Measurements from ENCODE around the gene ANO7.

ANO7 gene

DNA sequence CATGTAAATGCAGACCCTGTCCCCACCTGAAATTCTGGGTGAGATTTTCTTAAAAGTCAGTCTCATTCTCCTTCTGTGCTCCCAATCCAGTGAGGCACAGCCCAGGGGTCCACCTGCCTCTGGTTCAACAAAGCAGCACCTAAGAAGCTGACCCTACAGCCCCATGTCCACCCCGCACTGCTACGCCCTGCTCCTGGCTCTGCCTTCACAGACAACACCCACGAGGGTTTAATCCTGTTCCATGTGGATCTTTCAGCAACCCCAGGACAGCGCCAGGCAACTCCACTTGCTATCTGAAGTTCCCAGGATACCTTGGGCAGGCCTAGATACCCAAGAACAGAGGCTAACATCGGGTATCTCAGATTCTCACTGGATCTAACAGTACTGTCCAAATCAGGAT lies 82.1 kb downstream of the ANO7 start:
- Histone ChIP-seq H3K4me1 (ENCODE audit: control insufficient read depth, insufficient read depth, low read length) (peaks cover 34% of the 10 kb centered on the region), H3K9ac (ENCODE audit: low read length) (peak overlapping the region; percentile 78), H3K4me3 (ENCODE audit: low read length) (no peak overlapping the region)

DNA sequence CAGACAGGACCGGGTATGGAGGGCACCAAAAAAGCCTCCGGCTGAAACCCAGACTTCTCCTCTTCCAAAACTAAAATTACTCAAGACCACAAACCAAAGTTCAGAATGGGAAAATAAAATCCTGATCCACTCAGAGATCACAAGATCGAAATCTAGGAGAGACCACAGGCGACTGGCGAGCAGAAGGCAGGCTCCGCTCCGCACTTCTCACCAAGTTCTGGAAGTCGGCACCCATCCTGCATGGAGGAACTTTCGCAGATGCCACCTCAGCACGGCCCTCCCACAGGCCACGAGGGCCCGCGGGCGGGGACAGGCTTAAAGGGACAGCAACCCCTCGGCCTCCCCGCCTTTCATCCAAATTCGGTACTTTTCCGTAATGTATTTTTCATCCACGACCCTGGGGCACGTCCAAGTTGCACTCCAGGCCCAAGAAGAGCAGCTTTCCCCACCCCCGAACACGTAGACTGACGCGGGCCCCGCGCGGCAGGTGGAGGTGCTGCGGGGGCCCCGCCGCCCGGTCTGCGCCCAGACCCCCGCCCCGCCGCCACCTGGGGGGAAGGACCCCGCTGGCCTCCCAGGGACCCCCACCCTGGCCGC lies 83.3 kb downstream of the ANO7 start:
- Histone ChIP-seq H3K27me3 (ENCODE audit: control insufficient read depth, insufficient read depth, low read length) (no peaks in the 10 kb centered on the region), H3K4me3 (ENCODE audit: low read length) (peak overlapping the region; percentile 26), H3K9me3 (ENCODE audit: control insufficient read depth, low read length) (no peaks in the 10 kb centered on the region), H3K9ac (ENCODE audit: low read length) (peak overlapping the region; percentile 78), H3K4me1 (ENCODE audit: control insufficient read depth, insufficient read depth, low read length) (peaks cover 34% of the 10 kb centered on the region), H3K36me3 (ENCODE audit: control insufficient read depth, insufficient read depth, low read length) (peaks cover 5% of the 10 kb centered on the region)

More for the DNA sequence above, 82.1 kb downstream of the ANO7 start:
- Histone ChIP-seq H3K9me3 (ENCODE audit: control insufficient read depth, low read length) (no peaks in the 10 kb centered on the region), H3K36me3 (ENCODE audit: control insufficient read depth, insufficient read depth, low read length) (peaks cover 10% of the 10 kb centered on the region), H3K27me3 (ENCODE audit: control insufficient read depth, insufficient read depth, low read length) (no peaks in the 10 kb centered on the region)

GRCh38 chr2:241272303-241273209 lies 84.1 kb downstream of the ANO7 start:
- Histone ChIP-seq H3K27me3 (ENCODE audit: control insufficient read depth, insufficient read depth, low read length) (no peaks in the 10 kb centered on the region), H3K4me3 (ENCODE audit: low read length) (peak overlapping the region; percentile 26), H3K9me3 (ENCODE audit: control insufficient read depth, low read length) (no peaks in the 10 kb centered on the region), H3K36me3 (ENCODE audit: control insufficient read depth, insufficient read depth, low read length) (peaks cover 5% of the 10 kb centered on the region), H3K4me1 (ENCODE audit: control insufficient read depth, insufficient read depth, low read length) (peaks cover 34% of the 10 kb centered on the region), H3K9ac (ENCODE audit: low read length) (peak overlapping the region; percentile 78)

DNA sequence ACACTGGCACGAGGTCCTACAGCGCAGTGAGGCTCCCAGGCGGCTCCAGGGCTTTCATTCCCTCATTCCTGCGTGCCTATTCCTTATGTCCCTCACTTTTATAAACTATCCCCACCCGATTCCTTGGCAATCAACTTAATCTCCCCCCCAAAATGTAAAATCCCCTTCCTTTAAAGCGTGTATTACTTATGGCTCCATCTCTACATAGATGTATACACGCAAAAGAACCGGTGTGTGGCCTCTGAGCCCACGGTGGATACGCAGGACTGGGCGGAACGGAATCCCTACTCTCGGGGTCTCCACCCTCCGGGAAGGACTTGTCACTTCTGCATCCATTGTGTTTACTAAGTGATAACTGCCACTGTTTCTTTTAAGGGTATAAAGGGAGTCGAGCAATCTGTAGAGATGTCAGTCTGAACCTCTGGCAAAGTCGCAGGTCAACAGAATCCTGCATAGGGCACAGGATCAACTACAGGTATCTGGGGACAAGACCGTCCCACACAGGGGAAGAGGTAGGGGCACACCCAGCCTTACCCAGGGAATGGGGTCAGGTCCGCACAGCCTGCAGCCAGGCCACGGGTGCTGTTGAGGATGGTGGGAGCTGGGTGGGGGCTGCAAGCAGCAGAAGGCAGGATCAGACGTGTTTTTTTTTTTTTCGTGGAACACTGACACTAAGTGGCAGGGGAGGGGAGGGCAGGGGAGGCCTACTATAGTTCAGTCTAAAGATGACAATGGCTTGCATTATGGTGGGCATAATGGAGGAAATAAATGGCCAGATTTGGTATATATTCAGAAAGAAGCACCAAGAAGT lies 84.9 kb downstream of the ANO7 start:
- Histone ChIP-seq H3K36me3 (ENCODE audit: control insufficient read depth, insufficient read depth, low read length) (no peaks in the 10 kb centered on the region), H3K27me3 (ENCODE audit: control insufficient read depth, insufficient read depth, low read length) (no peaks in the 10 kb centered on the region), H3K4me3 (ENCODE audit: low read length) (no peak overlapping the region), H3K9ac (ENCODE audit: low read length) (peak overlapping the region; percentile 69), H3K4me1 (ENCODE audit: control insufficient read depth, insufficient read depth, low read length) (peaks cover 34% of the 10 kb centered on the region), H3K9me3 (ENCODE audit: control insufficient read depth, low read length) (no peaks in the 10 kb centered on the region)

- H3K4me1 ChIP-seq (ENCODE audit: control insufficient read depth, insufficient read depth, low read length) = peaks cover 29% of the 10 kb centered on the region
- H3K27me3 ChIP-seq (ENCODE audit: control insufficient read depth, insufficient read depth, low read length) = no peaks in the 10 kb centered on the region
- H3K9ac ChIP-seq (ENCODE audit: low read length) = no peak overlapping the region
- H3K4me3 ChIP-seq (ENCODE audit: low read length) = no peak overlapping the region
- no peaks in the 10 kb centered on the region for H3K9me3 ChIP-seq (ENCODE audit: control insufficient read depth, low read length)
- H3K36me3 ChIP-seq (ENCODE audit: control insufficient read depth, insufficient read depth, low read length) = no peaks in the 10 kb centered on the region
These were observed 85.7 kb downstream of the ANO7 start for GRCh38 chr2:241274127-241274526.

All from mucosa of stomach (tissue), 1 donor.